Cardiac fibroblast (primary cell): Measurements from ENCODE around the gene HCN1.

Source experiments
- DNase-seq, 2 donors: peaks; one replicate each; pipeline versions ENCODE4 v3.0.0 to v3.0.0-alpha.2; 2010; ENCODE audit warnings: low read depth in 2 of 2
- H3K4me3 ChIP-seq, 2 donors: replicated peaks in 1 of 2; 1 replicate in 1 of 2; 2 replicates in 1 of 2; pipeline ENCODE4 v1.5.1; 2011; ENCODE audit warnings: low read depth in 2 of 2, low read length in 2 of 2, mild to moderate bottlenecking in 2 of 2, moderate library complexity in 1 of 2
- TF ChIP-seq, protein P1 (sequence below): IDR thresholded peaks from one replicate; pipeline ENCODE4 v1.5.1; 2011; ENCODE audit warnings: low read depth, mild to moderate bottlenecking, low read length, inconsistent platforms

Gene HCN1

GRCh38 chr5:45411971-45412612, 284.1 kb downstream of the HCN1 start:
- no peak overlapping the region for H3K4me3 ChIP-seq
- DNase-seq: no peak
- TF ChIP-seq, protein P1, sequence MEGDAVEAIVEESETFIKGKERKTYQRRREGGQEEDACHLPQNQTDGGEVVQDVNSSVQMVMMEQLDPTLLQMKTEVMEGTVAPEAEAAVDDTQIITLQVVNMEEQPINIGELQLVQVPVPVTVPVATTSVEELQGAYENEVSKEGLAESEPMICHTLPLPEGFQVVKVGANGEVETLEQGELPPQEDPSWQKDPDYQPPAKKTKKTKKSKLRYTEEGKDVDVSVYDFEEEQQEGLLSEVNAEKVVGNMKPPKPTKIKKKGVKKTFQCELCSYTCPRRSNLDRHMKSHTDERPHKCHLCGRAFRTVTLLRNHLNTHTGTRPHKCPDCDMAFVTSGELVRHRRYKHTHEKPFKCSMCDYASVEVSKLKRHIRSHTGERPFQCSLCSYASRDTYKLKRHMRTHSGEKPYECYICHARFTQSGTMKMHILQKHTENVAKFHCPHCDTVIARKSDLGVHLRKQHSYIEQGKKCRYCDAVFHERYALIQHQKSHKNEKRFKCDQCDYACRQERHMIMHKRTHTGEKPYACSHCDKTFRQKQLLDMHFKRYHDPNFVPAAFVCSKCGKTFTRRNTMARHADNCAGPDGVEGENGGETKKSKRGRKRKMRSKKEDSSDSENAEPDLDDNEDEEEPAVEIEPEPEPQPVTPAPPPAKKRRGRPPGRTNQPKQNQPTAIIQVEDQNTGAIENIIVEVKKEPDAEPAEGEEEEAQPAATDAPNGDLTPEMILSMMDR: no peak

GRCh38 chr5:45410304-45410995, 285.7 kb downstream of the HCN1 start:
- TF ChIP-seq, protein P1: no peak
- no peak overlapping the region for H3K4me3 ChIP-seq
- no peak for DNase-seq

- H3K4me3 ChIP-seq: no peak overlapping the region
- TF ChIP-seq, protein P1: no peak
- no peak for DNase-seq
These were observed 288.1 kb downstream of the HCN1 start for GRCh38 chr5:45408067-45408466.

DNA sequence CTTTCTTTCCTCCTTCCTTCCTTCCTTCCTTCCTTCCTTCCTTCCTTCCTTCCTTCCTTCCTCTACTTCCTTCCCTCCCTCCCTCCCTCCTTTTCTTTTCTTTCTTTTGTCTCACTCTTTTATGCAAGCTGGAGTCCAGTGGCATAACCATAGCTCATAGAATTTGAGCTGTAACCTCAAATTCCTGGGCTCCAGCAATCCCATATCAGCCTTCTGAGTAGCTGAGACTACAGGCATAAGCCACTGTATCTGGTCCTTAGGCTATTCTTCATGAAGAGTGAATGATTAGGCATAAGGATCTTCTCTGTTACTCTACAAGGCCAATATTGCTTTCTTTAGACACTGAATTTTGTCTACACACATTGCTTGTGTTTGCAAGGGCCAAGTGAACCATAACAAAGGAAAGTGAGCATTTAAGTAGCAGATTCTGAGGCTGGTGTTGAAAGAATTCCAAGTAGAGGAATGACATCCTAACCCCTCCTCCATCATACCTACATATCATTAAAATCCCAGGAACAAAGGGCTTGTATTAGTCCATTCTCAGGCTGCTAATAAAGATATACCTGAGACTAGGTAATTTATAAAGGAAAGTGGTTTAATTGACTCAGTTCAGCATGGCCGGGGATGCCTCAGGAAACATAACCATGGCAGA, 293.2 kb downstream of the HCN1 start:
- no peak for DNase-seq
- H3K4me3 ChIP-seq: no peak overlapping the region
- TF ChIP-seq, protein P1: no peak

DNA sequence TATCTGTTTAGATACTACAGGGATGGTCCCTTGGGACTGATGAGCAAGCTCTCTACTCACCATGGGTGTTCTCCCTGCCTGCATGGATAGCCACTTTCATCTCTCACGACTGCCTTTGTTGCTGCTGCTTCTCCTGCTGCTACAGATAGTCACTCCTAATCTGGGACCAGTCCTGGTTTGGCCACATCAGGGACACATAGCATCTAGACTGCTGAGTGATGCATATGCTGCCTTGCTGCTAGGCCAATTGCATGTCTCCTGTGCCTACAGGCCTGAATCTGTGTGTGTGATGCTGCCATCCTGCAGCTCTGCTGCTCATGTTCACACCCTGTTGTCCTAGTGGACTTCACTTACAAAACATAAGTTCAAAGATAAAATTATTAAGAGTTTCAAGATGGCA, 297.1 kb downstream of the HCN1 start:
- H3K4me3 ChIP-seq: no peak overlapping the region
- no peak for DNase-seq
- TF ChIP-seq, protein P1: no peak

DNA sequence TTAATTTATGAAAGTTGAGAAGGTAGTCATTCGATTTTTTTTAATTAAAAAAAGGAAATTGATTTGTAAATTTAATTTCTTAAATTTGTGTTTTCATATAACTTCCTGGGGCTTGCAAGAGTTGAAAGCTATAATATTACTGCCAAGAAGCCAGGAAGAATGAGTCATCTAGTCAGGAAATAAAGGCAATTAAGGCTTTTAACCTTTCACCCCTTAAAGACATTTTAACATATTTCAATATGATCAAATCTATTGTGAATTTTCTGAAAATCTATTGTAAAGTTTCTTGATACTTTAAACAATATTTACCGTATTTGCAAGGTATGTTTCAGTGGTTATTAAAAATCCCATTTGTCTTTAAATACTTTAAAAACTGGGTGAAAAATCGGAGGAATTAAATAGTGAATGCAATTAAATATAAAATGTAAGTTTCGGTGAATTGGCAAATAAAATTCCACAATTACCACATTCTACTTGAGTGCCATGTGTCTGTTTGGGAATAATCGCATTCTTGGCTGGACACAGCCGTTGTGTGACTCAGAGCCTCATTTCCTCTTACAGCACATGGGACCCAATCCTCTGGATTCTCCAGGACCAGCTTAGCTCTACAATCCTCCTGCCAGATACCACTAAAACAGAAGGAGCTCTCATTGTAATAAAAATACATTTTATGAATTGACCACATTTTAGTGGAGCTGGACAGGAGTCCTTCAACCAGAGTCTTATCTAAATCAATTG, 310.7 kb downstream of the HCN1 start:
- DNase-seq: peak; percentile 44 to 53
- no peak overlapping the region for H3K4me3 ChIP-seq
- TF ChIP-seq, protein P1: no peak
